ENCODE results near the gene ETNK1.

GRCh38 chr12:22731236-22731635 lies 106.3 kb downstream of the ETNK1 start:
- TF ChIP-seq CTCF (IDR thresholded peaks at IDR 0.05) (no peak), POLR2A (IDR thresholded peaks at IDR 0.05) (no peak)
